Measurements from ENCODE around the gene ZBTB7C. TPM values are rescaled to one million over a fixed set of nuclear protein-coding genes. Genes with fewer than 3 reads are reported as not detected.
A peak's percentile ranks its signal among the peaks of the same experiment; 100 is the strongest.

ZBTB7C gene
- total and polyA plus RNA-seq, 5 donors from 2014 or later = not detected

DNA sequence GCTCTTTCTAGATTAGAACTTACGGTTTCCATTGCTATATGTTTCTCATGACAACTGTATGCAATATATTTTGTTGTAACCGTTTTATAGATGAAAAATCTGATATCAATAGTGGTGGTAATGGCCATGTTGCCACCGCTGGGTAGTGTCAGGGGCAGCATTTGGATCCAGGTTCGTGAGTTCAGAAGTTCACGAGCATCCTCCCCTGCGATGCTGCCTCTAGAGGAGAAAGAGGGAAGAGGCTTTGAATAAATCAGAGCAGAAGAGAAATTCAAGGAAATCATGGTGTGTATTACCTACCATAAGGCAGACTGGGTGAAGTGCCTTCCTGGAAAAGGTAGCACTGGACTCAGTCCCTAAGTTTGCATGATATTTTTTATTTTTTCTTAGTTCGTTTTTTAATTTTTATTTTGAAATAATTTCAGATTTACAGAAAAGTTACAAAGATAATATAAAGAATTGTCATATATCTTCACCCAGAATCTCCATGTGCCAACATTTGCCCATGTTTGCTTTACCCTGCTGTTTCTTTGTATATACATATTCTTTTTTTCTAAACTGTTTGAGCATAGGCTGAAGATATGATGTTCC is 3.3 kb upstream of the ZBTB7C start:
- Mint-ChIP-seq H3K4me1 (peaks cover 0 to 19% (median 10%) of the 10 kb centered on the region in 4 donors), H3K27ac (no peak overlapping the region), H3K4me3 (no peak overlapping the region), H3K9me3 (peaks cover 0 to 2% (median 0%) of the 10 kb centered on the region in 7 donors), H3K36me3 (no peaks in the 10 kb centered on the region), H3K27me3 (peaks cover 66% of the 10 kb centered on the region)
- Histone ChIP-seq H3K36me3 (ENCODE audit: control insufficient read depth, insufficient read depth, low read length) (no peaks in the 10 kb centered on the region), H3K27me3 (ENCODE audit: control insufficient read depth, insufficient read depth, low read length) (peaks cover 49% of the 10 kb centered on the region), H3K4me1 (ENCODE audit: control insufficient read depth, insufficient read depth, low read length, poor library complexity, severe bottlenecking) (peaks cover 15% of the 10 kb centered on the region), H3K9me3 (ENCODE audit: control insufficient read depth in 2 of 2, low read length in 2 of 2) (no peaks in the 10 kb centered on the region), H3K4me3 (ENCODE audit: low read depth, low read length) (no peak overlapping the region), H3K27ac (ENCODE audit: insufficient read depth, low read length, poor library complexity, severe bottlenecking) (no peak overlapping the region)
- no peak for ATAC-seq (ENCODE audit: low read depth in 2 of 2)
- peak in 1 of 3 donors; percentile 49 for DNase-seq

DNA sequence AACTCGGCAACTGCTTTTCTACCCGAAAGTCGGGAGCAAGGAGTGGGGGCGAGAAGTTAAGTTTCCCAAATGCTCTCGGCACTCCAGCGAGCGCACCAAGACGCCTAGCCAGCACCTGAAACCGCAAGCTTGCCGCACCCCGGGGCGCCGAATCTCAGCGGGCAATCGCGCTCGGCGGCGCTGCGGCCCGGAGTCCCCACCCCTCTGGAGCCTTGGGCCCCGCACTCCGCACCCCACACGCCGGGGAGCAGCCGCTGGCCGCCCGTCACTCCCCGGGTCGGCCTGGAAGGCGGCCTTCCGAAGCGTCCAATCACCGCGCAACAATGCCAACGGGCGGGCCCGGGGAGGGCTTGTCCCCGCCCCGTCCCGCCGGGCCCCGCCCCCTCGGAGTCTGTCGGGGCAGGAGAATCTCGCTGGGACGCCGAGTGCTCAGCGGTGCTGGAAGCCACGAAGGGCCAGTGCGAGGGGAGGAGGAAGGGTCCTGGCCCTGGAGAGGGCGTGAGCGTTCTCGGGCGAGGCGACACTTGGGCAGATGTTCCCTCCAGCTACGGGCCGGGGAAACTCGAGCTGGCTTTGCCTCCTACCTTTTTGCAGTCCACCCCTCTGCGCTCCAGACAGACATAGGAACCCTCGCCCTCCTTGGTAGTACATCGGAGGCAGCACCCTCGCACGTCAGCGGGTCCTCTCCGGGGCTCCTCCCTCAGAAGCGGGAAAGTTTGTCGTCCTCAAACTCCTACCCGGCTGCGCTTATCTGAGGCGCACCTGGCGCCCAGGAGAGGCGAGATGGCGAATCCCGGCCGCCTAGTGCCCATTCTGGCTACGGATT is 1.1 kb upstream of the ZBTB7C start:
- no peak overlapping the region for H3K27ac Mint-ChIP-seq
- H3K4me3 ChIP-seq (ENCODE audit: low read depth, low read length) = no peak overlapping the region
- no peak overlapping the region for H3K27ac ChIP-seq (ENCODE audit: insufficient read depth, low read length, poor library complexity, severe bottlenecking)
- DNase-seq (peak in 2 of 3 donors; percentile 9 to 73), ATAC-seq (ENCODE audit: low read depth in 2 of 2) (peak; percentile 56 to 62)
- H3K36me3 ChIP-seq (ENCODE audit: control insufficient read depth, insufficient read depth, low read length) = no peaks in the 10 kb centered on the region
- peak overlapping the region; percentile 18 to 63 (median 47) for H3K4me3 Mint-ChIP-seq
- H3K9me3 Mint-ChIP-seq = peaks cover 0 to 2% (median 0%) of the 10 kb centered on the region in 7 donors
- H3K4me1 ChIP-seq (ENCODE audit: control insufficient read depth, insufficient read depth, low read length, poor library complexity, severe bottlenecking) = peaks cover 15% of the 10 kb centered on the region
- H3K36me3 Mint-ChIP-seq = no peaks in the 10 kb centered on the region
- H3K27me3 ChIP-seq (ENCODE audit: control insufficient read depth, insufficient read depth, low read length) = peaks cover 42% of the 10 kb centered on the region
- no peaks in the 10 kb centered on the region for H3K9me3 ChIP-seq (ENCODE audit: control insufficient read depth in 2 of 2, low read length in 2 of 2)
- H3K4me1 Mint-ChIP-seq = peaks cover 0 to 19% (median 10%) of the 10 kb centered on the region in 4 donors
- H3K27me3 Mint-ChIP-seq = peaks cover 72% of the 10 kb centered on the region

DNA sequence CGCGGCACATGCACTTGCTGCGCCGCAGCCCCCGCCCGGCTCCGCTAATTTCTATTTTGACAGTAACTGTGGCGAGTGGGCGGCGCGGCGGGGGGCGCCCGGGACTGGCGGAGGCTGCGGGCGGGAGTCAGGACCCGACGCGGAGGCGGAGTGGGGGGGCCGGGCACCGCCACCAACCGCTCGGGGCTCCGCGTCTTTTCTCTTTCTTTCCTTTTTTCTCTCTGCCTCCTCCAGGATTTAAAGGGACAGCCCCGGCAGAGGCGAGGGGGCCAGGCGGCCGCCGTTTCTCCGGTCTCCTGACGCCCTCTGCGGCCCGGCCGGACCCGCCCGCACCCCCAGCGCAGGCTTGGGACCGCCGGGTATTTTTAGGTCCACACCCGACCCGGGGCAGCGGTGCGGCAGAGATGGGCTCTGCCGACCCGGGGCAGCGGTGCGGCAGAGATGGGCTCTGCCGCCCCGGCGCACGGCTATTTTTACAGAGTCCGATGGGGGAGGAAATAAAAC is 460 bp upstream of the ZBTB7C start:
- Mint-ChIP-seq H3K27me3 (peaks cover 71% of the 10 kb centered on the region), H3K27ac (no peak overlapping the region), H3K4me1 (peaks cover 0 to 19% (median 10%) of the 10 kb centered on the region in 4 donors), H3K9me3 (peaks cover 0 to 2% (median 0%) of the 10 kb centered on the region in 7 donors), H3K36me3 (no peaks in the 10 kb centered on the region), H3K4me3 (peak overlapping the region in 2 of 4 donors; percentile 26 to 56)
- H3K27ac ChIP-seq (ENCODE audit: insufficient read depth, low read length, poor library complexity, severe bottlenecking) = no peak overlapping the region
- H3K4me1 ChIP-seq (ENCODE audit: control insufficient read depth, insufficient read depth, low read length, poor library complexity, severe bottlenecking) = peaks cover 15% of the 10 kb centered on the region
- H3K9me3 ChIP-seq (ENCODE audit: control insufficient read depth in 2 of 2, low read length in 2 of 2) = no peaks in the 10 kb centered on the region
- ATAC-seq (ENCODE audit: low read depth in 2 of 2) (no peak), DNase-seq (no peak)
- no peaks in the 10 kb centered on the region for H3K36me3 ChIP-seq (ENCODE audit: control insufficient read depth, insufficient read depth, low read length)
- H3K27me3 ChIP-seq (ENCODE audit: control insufficient read depth, insufficient read depth, low read length) = peaks cover 41% of the 10 kb centered on the region
- H3K4me3 ChIP-seq (ENCODE audit: low read depth, low read length) = no peak overlapping the region

DNA sequence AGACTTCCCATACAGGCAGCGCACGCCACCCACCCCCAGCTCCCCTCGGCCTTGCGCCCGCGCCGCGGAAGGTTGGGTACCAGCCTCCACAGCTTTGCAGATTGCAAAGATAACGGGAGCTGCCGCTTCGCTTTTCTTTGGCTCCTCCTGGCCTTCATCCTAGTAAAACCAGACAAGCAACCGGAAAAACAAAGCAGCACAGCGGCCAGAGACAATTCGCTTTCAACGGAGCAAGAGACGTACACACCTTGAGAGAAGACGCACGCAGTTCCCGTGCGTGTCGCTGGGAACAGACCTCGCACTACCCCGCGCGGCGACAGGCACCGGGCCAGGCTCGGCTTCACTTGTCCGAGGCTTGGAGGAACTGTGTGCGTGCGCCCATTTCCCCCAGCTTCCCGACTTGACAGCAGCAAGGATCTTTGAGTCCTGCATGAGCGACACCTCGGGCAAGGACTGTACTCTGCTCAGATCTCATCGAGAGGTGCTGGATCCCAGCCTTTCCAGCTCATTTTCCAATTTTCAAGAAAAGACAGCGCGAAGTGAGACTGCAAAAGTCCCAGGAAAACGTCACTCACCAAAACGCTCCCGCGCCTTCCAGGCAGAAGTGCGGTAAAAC is 964 bp downstream of the ZBTB7C start:
- no peak overlapping the region for H3K27ac ChIP-seq (ENCODE audit: insufficient read depth, low read length, poor library complexity, severe bottlenecking)
- H3K27me3 Mint-ChIP-seq = peaks cover 62% of the 10 kb centered on the region

DNA sequence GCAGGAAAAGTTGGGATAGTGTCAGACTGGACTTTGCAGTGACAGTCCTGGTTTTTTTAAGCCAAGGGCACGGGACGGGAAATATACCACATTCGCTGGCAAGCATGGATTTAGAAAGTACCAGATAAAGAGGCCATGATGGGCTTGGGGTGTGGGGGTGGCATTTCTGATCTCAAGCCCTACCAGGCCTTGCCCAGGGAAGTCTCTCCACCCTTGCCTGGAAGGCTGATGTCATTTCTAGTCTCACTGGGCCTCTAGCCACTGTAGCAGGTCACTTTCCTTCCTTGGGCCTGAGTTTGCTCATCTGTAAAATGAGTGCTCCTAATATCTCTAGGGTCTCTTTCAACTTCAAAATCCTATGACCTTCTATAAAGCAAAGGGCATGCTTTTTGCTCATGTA is 1.8 kb downstream of the ZBTB7C start:
- Mint-ChIP-seq H3K27ac (no peak overlapping the region), H3K4me1 (peaks cover 0 to 19% (median 10%) of the 10 kb centered on the region in 4 donors), H3K9me3 (peaks cover 0 to 2% (median 0%) of the 10 kb centered on the region in 7 donors), H3K27me3 (peaks cover 62% of the 10 kb centered on the region), H3K36me3 (no peaks in the 10 kb centered on the region), H3K4me3 (peak overlapping the region in 3 of 4 donors; percentile 40 to 71 (median 51))
- no peak overlapping the region for H3K4me3 ChIP-seq (ENCODE audit: low read depth, low read length)
- no peak overlapping the region for H3K27ac ChIP-seq (ENCODE audit: insufficient read depth, low read length, poor library complexity, severe bottlenecking)
- H3K27me3 ChIP-seq (ENCODE audit: control insufficient read depth, insufficient read depth, low read length) = peaks cover 21% of the 10 kb centered on the region
- H3K4me1 ChIP-seq (ENCODE audit: control insufficient read depth, insufficient read depth, low read length, poor library complexity, severe bottlenecking) = peaks cover 15% of the 10 kb centered on the region
- H3K9me3 ChIP-seq (ENCODE audit: control insufficient read depth in 2 of 2, low read length in 2 of 2) = no peaks in the 10 kb centered on the region
- ATAC-seq (ENCODE audit: low read depth in 2 of 2) = no peak
- DNase-seq = no peak
- H3K36me3 ChIP-seq (ENCODE audit: control insufficient read depth, insufficient read depth, low read length) = no peaks in the 10 kb centered on the region

More for the DNA sequence above, 964 bp downstream of the ZBTB7C start:
- ATAC-seq (ENCODE audit: low read depth in 2 of 2) (no peak), DNase-seq (peak in 1 of 3 donors; percentile 14)
- peaks cover 0 to 19% (median 10%) of the 10 kb centered on the region in 4 donors for H3K4me1 Mint-ChIP-seq
- H3K36me3 ChIP-seq (ENCODE audit: control insufficient read depth, insufficient read depth, low read length) = no peaks in the 10 kb centered on the region
- peaks cover 28% of the 10 kb centered on the region for H3K27me3 ChIP-seq (ENCODE audit: control insufficient read depth, insufficient read depth, low read length)
- no peak overlapping the region for H3K27ac Mint-ChIP-seq
- no peak overlapping the region for H3K4me3 ChIP-seq (ENCODE audit: low read depth, low read length)
- peaks cover 15% of the 10 kb centered on the region for H3K4me1 ChIP-seq (ENCODE audit: control insufficient read depth, insufficient read depth, low read length, poor library complexity, severe bottlenecking)
- H3K36me3 Mint-ChIP-seq = no peaks in the 10 kb centered on the region
- peak overlapping the region; percentile 40 to 88 (median 68) for H3K4me3 Mint-ChIP-seq
- peaks cover 0 to 2% (median 0%) of the 10 kb centered on the region in 7 donors for H3K9me3 Mint-ChIP-seq
- no peaks in the 10 kb centered on the region for H3K9me3 ChIP-seq (ENCODE audit: control insufficient read depth in 2 of 2, low read length in 2 of 2)

DNA sequence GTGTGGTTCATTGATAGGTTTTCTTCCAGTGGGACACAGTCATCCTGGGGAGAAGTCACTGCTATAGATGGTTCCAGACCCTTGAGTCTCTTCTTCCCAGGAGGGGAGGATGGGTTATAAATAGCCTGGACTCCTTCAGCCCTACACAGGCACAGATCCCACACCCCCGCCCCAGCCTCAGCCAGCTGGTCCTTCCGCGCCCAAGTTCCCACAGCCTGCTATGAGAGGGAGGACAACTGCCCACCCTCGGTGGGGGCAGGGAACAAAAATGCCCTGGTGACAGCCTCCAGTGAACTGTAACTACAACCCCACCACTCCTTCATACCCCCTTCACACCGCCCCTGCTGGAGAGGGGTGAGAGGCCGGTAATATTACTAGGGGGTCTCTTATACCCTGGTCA is 3.2 kb downstream of the ZBTB7C start:
- Histone ChIP-seq H3K4me3 (ENCODE audit: low read depth, low read length) (no peak overlapping the region), H3K27me3 (ENCODE audit: control insufficient read depth, insufficient read depth, low read length) (peaks cover 10% of the 10 kb centered on the region), H3K36me3 (ENCODE audit: control insufficient read depth, insufficient read depth, low read length) (no peaks in the 10 kb centered on the region), H3K4me1 (ENCODE audit: control insufficient read depth, insufficient read depth, low read length, poor library complexity, severe bottlenecking) (peaks cover 15% of the 10 kb centered on the region), H3K27ac (ENCODE audit: insufficient read depth, low read length, poor library complexity, severe bottlenecking) (no peak overlapping the region), H3K9me3 (ENCODE audit: control insufficient read depth in 2 of 2, low read length in 2 of 2) (no peaks in the 10 kb centered on the region)
- Mint-ChIP-seq H3K4me3 (no peak overlapping the region), H3K27me3 (peaks cover 52% of the 10 kb centered on the region), H3K4me1 (peaks cover 0 to 15% (median 7%) of the 10 kb centered on the region in 4 donors), H3K36me3 (no peaks in the 10 kb centered on the region), H3K27ac (peak overlapping the region in 1 of 3 donors; percentile 74), H3K9me3 (peaks cover 0 to 2% (median 0%) of the 10 kb centered on the region in 7 donors)
- no peak for ATAC-seq (ENCODE audit: low read depth in 2 of 2)
- no peak for DNase-seq

DNA sequence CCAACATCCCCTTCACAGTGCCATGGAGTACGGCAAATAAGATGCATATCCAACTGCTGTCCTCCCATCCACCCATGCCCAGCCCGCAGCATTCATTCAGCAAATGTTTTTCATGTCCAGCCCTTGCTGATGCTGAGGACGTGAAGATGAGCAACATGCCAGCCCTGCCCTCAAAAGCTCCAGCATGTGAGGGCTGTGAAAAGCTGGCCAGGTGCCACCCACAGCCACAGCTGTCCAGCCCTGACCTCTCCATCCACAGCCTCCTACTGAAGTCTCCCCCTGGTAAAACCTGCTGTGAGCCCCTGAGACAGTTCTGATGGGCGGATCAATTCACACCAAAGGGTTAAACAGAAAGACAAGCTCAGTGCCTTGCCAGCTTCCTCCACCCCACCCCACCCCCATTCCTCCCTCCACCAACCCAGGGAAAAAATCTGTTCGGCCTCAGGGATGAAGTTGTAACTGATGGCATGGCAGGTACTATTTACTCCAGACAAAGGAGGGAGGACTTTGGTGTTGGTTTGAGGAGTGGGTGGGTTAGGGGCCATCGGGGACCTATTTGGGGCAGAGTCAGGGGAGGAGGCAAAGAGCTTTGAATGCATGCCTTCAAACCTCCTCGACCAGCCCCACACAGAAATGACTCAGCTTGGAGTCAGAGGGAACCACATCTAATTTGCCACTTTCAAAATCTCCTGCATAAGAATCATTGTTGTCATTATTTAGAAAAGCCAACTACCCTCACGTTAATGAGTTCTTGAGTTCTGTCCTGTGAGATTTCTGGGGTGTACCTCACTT is 4.3 kb downstream of the ZBTB7C start:
- Histone ChIP-seq H3K27me3 (ENCODE audit: control insufficient read depth, insufficient read depth, low read length) (peaks cover 7% of the 10 kb centered on the region), H3K36me3 (ENCODE audit: control insufficient read depth, insufficient read depth, low read length) (no peaks in the 10 kb centered on the region), H3K27ac (ENCODE audit: insufficient read depth, low read length, poor library complexity, severe bottlenecking) (no peak overlapping the region), H3K9me3 (ENCODE audit: control insufficient read depth in 2 of 2, low read length in 2 of 2) (no peaks in the 10 kb centered on the region), H3K4me3 (ENCODE audit: low read depth, low read length) (no peak overlapping the region), H3K4me1 (ENCODE audit: control insufficient read depth, insufficient read depth, low read length, poor library complexity, severe bottlenecking) (peaks cover 7% of the 10 kb centered on the region)
- no peak for DNase-seq
- Mint-ChIP-seq H3K36me3 (no peaks in the 10 kb centered on the region), H3K4me3 (no peak overlapping the region), H3K27ac (no peak overlapping the region), H3K9me3 (peaks cover 0 to 2% (median 0%) of the 10 kb centered on the region in 7 donors), H3K4me1 (peaks cover 0 to 11% (median 6%) of the 10 kb centered on the region in 4 donors), H3K27me3 (peaks cover 55% of the 10 kb centered on the region)
- no peak for ATAC-seq (ENCODE audit: low read depth in 2 of 2)

Measured in CD4-positive, CD25-positive, alpha-beta regulatory T cell (primary cell).